Suprapubic skin (tissue), 3 donors: Measurements from ENCODE around the gene ADD2.

Experiments used
- EP300 ChIP-seq: sonication (generic); formaldehyde crosslinking; IDR thresholded peaks from one replicate; pipeline ENCODE4 v1.6.1; 2017; ENCODE audit warnings: antibody characterized with exemption
- POLR2A ChIP-seq, 2 donors: fragments of 450-650 bp; IDR thresholded peaks; one replicate each; pipeline ENCODE4 v1.6.1; 2017; ENCODE audit warnings: antibody characterized with exemption in 2 of 2, mild to moderate bottlenecking in 2 of 2, moderate library complexity in 2 of 2
- TF ChIP-seq, protein P1 (sequence below), 2 donors: fragments of 200-600 bp in 1 of 2; fragments of 450-650 bp in 1 of 2; sonication (generic) in 1 of 2; IDR thresholded peaks; one replicate each; pipeline ENCODE4 v1.5.1; 2016 to 2019; ENCODE audit warnings: antibody characterized with exemption in 2 of 2, mild to moderate bottlenecking in 1 of 2, moderate library complexity in 1 of 2

DNA sequence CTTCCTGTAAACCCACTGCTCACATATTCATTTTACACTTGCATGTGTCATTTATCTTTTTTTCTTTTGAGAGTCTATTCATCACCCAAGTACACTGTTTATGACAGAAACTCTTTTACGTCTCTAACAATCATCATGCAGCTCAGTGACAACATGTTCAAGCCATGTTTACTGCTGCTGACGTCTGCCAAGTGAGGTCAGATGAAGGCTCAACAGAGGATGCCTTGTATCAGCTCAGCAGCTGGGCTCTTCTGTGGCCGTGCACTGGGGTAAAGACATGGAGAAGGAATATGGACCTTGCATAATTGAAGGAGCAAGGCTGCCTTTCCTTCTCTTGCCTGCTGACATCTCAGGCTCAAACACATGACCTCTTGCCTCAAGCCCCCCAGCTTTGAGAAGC, 99.6 kb downstream of the ADD2 start:
- TF ChIP-seq, protein P1, sequence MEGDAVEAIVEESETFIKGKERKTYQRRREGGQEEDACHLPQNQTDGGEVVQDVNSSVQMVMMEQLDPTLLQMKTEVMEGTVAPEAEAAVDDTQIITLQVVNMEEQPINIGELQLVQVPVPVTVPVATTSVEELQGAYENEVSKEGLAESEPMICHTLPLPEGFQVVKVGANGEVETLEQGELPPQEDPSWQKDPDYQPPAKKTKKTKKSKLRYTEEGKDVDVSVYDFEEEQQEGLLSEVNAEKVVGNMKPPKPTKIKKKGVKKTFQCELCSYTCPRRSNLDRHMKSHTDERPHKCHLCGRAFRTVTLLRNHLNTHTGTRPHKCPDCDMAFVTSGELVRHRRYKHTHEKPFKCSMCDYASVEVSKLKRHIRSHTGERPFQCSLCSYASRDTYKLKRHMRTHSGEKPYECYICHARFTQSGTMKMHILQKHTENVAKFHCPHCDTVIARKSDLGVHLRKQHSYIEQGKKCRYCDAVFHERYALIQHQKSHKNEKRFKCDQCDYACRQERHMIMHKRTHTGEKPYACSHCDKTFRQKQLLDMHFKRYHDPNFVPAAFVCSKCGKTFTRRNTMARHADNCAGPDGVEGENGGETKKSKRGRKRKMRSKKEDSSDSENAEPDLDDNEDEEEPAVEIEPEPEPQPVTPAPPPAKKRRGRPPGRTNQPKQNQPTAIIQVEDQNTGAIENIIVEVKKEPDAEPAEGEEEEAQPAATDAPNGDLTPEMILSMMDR (IDR thresholded peaks at IDR 0.05) = no peak
- TF ChIP-seq EP300 (no peak), POLR2A (IDR thresholded peaks at IDR 0.05) (no peak)
